Neural cell (in vitro differentiated cells): ENCODE data around the gene GRIA1.

Experiments used
- CTCF ChIP-seq: fragments of 450-650 bp; IDR thresholded peaks from 2 replicates; pipeline ENCODE4 v1.5.1; 2014; ENCODE audit warnings: antibody characterized with exemption, mild to moderate bottlenecking, moderate library complexity; ENCODE audit not compliant: poor library complexity, severe bottlenecking
- TAF1 ChIP-seq: IDR thresholded peaks from 2 replicates; pipeline ENCODE4 v1.6.1; 2012; ENCODE audit warnings: low read depth
- TF ChIP-seq, protein P1 (sequence below): IDR thresholded peaks from 2 replicates; pipeline ENCODE4 v1.6.1; 2012; ENCODE audit warnings: borderline replicate concordance

GRCh38 chr5:153516504-153517240 lies 26.2 kb downstream of the GRIA1 start:
- TF ChIP-seq CTCF (no peak), TAF1 (no peak)
- TF ChIP-seq, protein P1, sequence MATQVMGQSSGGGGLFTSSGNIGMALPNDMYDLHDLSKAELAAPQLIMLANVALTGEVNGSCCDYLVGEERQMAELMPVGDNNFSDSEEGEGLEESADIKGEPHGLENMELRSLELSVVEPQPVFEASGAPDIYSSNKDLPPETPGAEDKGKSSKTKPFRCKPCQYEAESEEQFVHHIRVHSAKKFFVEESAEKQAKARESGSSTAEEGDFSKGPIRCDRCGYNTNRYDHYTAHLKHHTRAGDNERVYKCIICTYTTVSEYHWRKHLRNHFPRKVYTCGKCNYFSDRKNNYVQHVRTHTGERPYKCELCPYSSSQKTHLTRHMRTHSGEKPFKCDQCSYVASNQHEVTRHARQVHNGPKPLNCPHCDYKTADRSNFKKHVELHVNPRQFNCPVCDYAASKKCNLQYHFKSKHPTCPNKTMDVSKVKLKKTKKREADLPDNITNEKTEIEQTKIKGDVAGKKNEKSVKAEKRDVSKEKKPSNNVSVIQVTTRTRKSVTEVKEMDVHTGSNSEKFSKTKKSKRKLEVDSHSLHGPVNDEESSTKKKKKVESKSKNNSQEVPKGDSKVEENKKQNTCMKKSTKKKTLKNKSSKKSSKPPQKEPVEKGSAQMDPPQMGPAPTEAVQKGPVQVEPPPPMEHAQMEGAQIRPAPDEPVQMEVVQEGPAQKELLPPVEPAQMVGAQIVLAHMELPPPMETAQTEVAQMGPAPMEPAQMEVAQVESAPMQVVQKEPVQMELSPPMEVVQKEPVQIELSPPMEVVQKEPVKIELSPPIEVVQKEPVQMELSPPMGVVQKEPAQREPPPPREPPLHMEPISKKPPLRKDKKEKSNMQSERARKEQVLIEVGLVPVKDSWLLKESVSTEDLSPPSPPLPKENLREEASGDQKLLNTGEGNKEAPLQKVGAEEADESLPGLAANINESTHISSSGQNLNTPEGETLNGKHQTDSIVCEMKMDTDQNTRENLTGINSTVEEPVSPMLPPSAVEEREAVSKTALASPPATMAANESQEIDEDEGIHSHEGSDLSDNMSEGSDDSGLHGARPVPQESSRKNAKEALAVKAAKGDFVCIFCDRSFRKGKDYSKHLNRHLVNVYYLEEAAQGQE = no peak
